GM12873 (cell line): ENCODE results near the gene APOC3.

Experiments
- CTCF ChIP-seq: IDR thresholded peaks from 2 replicates; pipeline ENCODE4 v1.5.1; 2012; ENCODE audit warnings: low read depth, mild to moderate bottlenecking, moderate library complexity, low read length, control low read depth; ENCODE audit not compliant: insufficient read depth; ENCODE audit errors: missing control alignments

The APOC3 gene

DNA sequence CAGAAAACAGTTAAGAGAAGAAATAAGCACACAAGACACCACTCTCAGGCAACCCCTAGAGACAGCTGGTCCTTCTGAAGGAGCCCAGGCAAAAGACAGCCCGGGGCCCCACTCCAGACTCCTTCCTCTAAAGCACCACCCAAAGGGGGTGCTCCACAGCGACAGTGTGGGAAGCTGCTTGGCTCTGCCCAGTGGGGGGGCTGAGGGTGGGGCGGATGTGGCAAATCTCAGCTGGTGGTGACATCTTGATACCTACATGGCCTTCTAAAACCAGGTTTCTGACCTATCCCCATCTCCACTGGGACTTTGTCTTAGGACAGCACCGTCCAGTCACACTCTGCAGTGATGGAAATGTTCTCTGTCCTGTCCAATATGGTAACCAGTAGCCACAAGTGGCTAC is 17.9 kb downstream of the APOC3 start:
- TF ChIP-seq CTCF, result no peak

DNA sequence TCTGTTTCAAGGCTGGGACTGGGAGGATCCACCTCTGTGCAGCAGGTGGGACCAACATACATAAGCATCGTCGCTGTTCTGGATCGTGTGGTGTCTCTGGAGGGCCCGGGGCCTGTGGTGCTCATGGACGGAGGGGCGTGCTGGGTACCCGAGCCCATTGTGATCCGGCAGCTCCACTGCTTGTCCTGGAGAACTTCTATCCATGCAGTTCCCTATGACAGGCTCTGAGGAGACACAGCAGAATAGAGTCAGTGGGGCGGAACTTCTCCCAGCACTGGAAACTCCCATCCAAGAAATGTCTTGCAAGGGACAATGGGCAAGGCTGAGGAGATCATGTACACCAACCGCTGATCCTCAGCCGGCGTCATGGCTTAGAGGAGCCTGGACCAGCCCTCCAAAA is 19.4 kb downstream of the APOC3 start:
- no peak for TF ChIP-seq CTCF

- no peak for TF ChIP-seq CTCF
These were observed 19.8 kb downstream of the APOC3 start for GRCh38 chr11:116849486-116849885.

GRCh38 chr11:116851626-116852025 is 21.9 kb downstream of the APOC3 start:
- TF ChIP-seq CTCF, result no peak

DNA sequence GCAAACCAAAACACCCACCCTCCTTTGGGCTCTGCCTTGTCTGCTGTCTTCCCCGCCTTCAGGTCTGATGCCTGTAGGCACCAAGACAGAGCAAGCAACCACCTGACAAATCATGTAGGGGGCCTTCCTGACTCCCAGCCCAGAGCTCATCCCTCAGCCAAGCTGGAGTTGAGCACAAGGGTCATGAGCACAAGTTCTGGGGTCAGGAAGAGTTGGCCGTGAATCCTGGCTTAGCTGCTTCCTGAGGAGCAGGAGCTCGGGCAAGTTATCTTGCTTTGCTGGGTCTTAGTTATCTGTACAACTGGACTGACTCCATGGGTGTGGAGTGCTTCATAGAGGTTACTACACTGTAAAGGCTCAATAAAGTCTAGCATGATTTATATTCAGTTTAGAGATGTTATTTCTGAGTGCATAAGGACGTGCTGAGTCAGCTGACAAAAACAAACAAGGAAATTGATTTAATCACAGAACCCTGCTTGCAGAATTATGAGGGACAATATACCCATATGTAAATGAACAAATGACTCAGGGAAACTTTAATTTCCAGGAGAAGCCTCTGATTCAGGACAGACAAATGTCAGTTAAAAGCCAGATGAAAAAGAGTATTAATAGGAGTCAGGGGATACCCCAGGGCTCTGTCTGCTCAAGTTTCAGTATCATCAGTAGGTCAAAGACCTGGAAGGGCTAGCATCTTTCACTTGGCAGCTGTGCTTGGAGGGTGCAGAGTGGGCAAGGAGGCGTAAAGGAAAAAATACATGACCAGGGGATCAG is 22.7 kb downstream of the APOC3 start:
- no peak for TF ChIP-seq CTCF

DNA sequence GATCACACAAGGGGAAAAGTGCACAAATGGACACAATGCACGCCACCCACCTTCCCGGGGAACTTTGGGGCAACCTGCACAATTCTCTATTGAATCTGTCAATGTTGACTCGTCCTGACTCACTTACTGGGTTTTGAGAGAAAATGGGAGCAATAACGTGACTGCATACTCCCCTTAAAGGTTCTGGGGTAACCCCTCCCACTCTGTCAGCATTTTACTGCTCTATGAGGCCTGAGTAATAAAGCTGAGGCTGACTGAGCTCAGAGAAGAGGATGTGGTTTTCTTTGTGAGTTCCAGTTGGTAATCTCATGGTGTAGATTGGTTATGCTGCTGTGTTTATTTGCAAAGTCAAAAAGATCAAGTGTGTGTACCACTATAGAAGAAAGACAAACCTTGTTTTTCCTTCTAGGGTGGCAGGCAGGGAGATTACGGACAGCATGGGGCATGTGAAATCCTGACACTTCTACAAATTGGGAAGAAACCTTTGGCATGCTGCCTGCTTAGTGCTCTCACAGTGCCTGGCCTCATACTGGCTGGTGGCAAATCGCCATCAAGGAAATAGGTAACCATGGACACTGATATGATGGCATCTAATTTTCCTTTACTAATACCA is 23.9 kb downstream of the APOC3 start:
- no peak for TF ChIP-seq CTCF

DNA sequence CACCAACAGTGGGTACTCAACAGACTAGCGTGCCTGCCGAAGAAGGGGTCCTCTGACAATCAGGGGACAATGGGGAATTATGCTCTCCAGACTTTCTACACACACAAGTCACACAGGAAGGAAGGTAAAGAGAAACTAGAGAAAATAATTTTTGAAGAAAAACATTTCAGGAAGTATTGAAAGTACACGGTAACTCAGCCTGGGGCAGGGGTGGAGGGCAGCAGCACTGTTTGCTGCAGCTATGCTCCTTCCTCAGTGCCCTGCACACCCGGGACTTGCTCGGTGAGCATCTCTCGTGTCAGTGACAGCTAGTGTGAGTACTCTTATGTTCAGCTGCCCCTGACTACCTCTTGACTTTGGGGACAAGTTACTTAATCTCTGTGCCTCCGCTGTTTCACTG is 25.7 kb downstream of the APOC3 start:
- no peak for TF ChIP-seq CTCF
